GM21360 (cell line): ENCODE results near the gene FBXO11.
"Not testable (repeated sequence)": the region's sequence is repeated elsewhere in the genome, so short reads cannot be mapped to it uniquely, and the experiment has no call there.

Experiments used
- ATAC-seq: cut with Tn5 transposase; IDR thresholded peaks from one replicate; pipeline ENCODE4 v1.9.1; 2021; ENCODE audit warnings: mild to moderate bottlenecking, moderate library complexity; ENCODE audit not compliant: unreplicated experiment

The FBXO11 gene

DNA sequence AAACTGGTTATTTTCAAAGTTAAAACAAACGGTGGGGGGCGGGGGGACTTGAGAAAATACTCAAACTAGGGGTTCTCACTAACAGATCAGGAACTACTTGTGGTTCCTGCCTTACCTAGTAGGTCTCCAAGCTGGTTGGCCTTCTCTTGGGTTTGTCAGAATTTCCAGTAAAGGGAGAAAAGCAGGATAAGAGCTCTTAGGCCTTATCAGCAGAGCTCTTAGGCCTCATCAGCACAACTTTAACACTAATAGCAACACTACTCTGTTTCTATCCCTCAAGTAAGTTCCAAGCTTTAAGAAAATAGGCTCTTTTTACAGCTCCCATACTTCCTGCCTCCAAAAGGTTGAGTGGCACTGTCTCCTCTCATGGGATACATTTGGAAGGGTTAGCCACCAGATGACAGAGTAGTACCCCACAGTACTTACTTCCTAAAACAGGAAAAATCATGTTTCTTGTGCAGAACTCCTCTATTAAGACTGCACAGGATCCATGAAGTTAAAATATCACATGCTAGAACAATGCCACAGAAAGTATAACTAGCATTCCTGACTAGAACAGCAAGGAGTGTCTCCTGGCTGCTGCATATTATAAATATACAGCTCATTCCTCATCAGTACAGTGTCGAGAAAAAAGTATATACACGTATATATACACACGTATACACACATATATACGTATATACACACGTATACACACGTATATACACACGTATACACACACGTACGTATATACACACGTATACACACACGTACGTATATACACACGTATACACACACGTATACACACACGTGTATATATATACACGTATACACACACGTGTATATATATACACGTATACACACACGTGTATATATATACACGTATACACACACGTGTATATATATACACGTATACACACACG lies 6.1 kb downstream of the FBXO11 start:
- ATAC-seq, result no peak

DNA sequence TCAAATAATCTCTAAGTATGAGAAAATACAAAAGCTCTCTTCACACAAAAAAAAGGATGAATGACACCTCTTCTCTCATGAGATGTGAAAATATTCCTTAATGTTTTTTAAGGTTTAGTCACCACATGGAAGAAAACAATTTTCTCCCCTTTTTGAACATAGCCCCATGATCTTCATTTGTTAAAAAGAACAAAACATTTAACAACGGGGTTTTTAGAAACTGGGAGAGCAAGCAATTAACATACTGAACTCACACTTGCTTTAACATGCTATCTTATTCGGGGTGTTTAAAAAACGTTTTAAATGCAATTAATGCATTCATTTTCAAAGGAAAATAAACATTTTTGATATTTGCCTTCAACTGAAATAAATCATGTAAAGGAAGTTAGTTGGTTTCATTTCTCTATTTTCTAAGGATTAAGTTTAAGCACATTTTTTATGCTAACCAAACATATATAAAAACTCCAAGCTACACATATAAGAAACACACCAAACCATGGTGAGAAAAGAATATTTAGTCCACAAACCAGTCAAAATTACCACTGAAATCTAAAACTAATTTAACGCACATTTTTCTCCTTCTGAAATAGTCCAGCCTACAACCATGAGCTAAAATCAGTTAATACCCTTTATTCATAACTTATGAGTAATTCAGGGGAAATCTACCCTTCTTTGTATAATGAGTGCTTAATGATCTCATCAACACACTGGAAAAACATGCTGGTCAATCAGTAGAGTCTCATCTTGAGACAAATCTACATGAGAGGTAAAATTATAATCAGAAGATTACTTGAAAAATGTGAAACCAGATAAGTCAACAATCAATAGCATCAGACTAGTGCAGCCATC lies 8.2 kb downstream of the FBXO11 start:
- no peak for ATAC-seq

GRCh38 chr2:47897191-47897882 lies 9.0 kb downstream of the FBXO11 start:
- not testable (repeated sequence) for ATAC-seq

- ATAC-seq, result no peak
These were observed 9.8 kb downstream of the FBXO11 start for GRCh38 chr2:47896450-47896968.

GRCh38 chr2:47893771-47894170 lies 12.5 kb downstream of the FBXO11 start:
- ATAC-seq, result no peak

DNA sequence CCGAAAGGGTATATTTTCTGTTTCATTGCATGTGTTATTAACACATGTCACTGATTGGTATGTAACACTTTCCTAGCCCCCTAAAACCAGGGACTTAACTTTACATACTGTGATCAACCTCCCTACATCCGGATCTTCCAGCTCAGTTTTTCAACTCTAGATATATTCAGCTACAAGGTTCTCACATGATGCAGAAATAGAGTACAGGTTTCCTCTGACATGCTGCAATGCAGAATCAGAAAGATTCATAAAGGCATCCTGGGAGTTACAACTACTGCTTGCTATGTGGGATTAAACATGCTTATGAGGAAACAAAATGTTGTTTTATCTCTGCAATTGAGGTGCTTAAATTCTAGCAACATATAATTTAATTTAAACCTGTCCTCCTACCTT lies 14.0 kb downstream of the FBXO11 start:
- no peak for ATAC-seq

DNA sequence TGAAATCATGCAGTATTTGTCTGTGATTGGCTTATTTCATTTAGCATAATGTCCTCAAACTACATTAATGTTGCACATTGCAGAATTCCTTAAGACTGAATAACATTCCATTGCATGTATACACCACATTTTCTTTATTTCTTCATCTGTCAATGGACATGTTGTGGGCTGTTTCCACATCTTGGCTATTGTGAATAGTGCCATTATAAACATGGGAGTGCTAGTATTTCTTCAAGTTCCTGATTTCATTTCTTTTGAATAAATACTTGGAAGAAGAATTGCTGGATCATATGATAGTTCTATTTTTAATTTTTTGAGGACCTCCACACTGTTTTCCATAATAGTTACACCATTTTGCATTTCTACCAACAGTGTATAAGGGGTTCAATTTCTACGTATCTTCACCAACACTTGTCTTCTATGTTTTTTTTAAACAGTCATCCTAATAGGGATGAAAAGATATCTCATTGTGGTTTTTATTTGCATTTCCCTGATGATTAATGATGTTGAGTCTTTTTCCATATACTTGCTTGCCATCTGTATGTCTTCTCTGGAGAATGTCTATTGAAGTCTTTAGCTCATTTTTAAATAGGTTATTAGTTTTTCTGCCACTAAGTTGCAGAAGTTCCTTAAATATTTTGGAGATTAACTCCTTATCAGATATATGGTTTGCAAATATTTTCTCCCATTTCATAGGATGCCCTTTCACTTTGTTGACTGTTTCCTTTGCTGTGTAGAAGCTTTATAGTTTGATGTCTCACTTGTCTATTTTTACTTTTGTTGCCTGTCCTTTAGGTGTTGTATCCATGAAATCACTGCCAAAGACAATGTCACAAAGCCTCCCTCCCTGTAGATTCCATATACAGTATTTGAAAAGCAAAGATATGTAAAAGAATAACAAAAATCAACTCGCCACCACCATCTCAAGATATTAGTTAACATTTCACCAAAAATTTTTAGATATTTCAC lies 14.6 kb downstream of the FBXO11 start:
- no peak for ATAC-seq

DNA sequence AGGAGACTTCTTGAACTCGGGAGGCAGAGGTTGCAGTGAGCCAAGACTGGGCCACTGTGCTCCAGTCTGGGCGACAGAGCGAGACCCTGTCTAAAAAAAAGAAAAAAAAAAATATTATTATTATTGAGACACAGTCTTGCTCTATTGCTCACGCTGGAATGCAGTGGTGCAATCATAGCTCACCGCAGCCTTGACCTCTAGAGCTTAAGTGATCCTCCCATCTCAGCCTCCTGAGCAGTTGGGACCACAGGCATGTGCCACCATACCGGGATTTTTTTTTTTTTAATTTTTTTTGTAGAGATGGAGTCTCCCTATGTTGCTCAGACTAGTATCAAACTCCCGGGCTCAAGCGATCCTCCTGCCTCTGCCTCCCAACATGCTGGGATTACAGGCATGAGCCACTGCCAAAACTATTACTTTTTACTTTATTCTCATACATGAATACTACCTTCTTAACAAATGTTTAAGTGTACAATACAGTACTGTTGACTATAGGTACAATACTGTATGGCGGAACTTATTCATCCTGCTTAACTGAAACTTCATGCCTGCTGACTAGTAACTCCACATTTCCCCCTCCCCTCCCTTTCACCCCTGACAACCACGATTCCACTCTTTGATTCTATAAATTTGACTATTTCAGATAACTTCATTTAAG lies 15.5 kb downstream of the FBXO11 start:
- ATAC-seq, result no peak

DNA sequence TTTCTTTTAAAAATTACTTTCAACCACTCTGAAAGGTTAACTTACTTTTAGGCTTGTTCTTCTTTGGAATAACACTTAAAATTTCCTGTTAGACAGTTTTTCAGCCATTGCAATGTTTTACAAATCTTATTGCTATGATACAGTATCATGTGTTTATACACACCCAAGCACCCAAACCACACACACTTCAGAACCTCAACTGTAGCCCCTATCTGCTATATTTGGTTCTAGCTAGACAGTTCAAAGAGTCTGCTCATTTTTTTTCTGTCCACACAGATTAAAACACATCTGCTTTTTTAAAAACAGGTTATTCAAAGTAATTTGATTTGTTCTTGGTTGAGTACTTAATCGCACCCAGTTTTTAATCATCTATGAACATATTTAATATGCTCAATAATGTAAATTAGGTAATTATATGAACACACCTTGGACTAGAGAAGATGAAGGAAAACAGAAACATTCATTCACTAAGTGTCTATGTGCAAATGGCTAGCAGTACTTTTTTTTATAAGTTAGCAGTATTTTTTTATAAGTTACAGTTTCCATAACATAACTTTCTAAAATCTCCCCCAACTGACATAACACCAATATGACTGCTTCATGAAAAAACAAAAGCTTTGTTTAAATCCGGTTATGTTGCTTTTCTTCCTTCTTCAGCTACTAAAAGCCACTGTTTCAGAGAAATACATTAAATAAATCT lies 17.6 kb downstream of the FBXO11 start:
- ATAC-seq, result no peak

DNA sequence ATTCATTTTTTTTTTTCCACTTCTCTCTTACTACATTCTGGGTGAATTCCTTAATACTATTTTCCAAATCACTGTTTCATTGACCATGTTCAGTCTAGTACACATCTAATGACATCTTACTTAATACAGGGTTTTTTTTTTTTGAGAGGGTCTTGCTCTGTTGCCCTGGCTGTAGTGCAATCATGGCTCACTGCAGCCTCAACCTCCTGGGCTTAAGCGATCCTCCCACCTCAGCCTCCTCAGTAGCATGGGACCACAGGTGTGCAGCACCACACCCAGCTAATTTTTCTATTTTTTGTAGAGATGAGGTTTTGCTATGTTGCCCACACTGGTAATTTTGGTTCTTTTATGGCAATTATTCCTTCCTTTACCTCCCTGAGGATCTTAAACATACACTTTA lies 29.4 kb downstream of the FBXO11 start:
- ATAC-seq, result no peak

DNA sequence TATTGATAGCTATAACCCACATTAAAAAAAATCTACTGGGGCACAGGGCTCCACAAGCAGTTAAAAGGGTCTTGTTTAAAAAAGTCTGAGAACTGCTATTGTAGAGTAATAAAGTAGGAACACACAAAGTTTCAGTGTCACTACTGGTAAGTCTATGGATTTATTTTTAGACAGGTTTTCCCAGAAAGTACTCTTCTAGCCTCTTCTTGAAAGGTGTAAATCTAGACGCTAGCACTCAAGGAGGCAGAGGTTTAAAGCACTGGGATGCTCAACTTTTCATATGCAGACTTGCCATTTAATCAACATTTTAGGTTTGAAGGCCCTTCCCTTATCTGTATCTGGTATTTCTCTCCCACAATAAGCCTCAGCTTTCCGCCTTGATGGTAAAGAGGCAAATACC lies 33.4 kb downstream of the FBXO11 start:
- ATAC-seq, result no peak

DNA sequence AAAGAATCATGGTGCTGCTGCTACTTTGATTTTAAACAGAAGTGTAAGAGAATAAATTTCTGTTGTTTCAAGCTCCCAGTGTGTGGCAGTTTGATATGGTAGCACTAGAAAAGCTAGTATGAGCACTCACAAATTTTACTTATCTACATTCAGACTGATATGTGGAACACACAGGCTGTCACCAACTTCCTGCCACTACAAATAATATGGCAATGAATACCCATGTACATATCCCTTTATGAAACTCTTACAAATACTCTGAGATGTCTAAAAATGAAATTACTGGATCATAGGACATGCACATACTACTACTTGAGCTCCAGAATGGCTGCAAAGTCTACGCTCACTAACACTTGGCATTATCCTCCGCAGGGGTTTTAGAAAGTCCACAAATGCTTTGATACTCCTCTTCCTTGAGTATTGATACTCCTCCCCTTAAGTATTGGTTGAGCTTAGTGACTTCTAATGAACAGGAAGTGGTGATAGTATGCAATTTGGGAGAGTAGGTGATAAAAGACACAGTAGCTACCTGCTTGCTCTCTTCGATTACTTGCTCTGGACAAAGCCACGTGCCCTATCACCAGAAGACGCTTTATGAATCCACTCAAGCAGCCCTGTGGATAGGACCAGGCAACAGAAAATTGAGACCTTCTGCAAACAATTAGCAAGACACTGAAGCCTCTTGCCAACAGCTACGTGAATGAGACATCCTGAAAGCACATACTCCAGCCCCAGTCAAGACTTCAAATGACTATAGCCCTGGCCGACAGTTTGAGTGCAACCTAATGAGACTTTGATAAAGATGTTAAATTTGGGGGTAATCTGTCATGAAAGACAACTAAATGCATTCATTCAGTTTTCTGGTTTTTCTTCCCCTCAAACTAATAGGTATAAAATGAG lies 35.4 kb downstream of the FBXO11 start:
- no peak for ATAC-seq

DNA sequence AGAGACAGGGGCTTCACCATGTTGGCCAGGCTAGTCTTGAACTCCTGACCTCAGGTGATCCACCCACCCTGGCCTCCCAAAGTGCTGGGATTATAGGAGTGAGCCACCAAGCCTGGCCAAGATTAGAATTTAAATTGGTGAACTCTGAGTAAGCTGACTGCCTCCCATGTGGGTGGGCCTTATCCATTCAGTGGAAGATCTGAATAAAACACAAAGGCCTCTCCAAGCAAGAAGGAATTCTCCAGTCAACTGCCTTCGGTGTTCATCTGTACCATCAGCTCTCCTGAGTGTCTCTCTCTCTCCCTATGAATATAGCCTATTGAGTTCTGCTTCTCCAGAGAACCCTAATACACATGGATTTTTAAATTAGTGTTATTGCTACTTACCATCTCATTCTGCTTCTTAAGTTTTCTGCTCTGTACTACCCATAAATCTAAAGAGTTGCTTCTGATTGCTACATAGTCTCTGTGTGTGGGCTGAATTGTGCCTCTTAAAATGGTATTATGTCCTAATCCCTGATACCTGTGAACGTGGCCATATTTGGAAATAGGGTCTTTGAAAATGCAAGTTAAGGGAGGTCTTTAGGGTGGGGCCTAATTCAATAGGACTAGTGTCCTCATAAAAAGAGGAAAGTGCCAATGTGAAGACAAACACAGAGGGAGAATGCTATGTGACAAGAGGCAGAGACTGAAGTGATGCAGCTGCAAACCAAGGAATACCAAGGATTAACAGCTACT lies 36.3 kb downstream of the FBXO11 start:
- ATAC-seq, result no peak

GRCh38 chr2:47868611-47869352 lies 37.5 kb downstream of the FBXO11 start:
- no peak for ATAC-seq

GRCh38 chr2:47867205-47867604 lies 39.1 kb downstream of the FBXO11 start:
- no peak for ATAC-seq

GRCh38 chr2:47864566-47864965 lies 41.7 kb downstream of the FBXO11 start:
- ATAC-seq, result no peak
